NCI-H2227 (cell line): ENCODE measurements around the gene SLC12A2.

Experiments used
- DNase-seq: peaks from one replicate; lab custom pipeline; 2025; ENCODE audit not compliant: unreplicated experiment; lab: John Stamatoyannopoulos, UW

SLC12A2 gene

DNA sequence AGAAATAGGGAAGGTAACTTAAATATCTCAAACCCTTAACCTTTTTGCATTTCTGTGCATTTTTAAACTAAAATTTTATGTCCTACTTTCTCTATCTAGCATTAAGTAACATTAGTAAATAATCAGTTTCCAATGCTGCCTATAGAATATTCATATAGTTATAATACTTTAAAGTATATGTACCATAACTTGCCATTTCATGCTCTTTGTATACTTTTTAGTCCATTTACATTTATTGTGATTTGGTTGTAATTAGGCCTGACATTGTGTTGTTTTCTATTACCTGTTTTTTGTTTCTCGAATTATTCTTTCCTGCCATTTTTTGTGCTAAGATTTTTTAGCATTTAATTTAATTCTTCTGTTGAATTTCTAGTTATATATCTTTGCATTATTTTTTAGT, 13.7 kb downstream of the SLC12A2 start:
- no peak for DNase-seq

DNA sequence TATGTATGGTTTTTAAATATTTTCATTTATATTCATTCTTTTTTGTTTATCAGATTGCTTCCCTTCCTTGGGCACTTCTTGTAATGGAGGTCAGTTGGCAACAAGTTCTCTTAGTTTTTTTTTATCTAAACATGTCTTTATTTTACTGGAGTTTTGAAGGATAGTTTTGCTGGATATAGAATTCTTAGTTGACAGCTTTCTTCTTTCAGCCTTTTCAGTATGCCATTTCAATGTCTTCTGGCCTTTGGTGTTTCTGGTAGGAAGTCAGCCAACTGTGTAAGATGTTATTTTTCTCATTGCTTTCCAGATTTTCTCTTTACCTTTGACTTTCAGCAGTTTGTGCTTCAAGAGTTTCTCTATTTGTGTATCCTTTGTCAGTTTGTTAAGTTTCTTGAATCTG, 14.2 kb downstream of the SLC12A2 start:
- DNase-seq, result no peak

DNA sequence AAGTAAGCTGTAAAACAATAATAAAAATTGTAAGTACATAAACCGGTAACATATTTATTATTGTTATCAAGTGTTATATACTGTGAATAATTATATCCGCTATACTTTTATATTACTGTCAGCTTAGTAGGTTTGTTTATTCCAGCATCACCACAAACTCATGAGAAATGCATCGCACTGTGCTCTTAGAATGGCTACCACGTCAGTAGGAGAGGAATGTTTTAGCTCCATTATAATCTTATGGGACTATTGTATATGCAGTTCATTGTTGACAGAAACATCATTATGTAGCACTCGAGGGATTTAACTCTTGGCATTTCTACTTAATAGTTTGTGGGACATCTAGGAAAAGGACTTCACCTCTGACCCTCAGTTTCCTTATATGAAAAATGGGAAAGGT, 16.4 kb downstream of the SLC12A2 start:
- no peak for DNase-seq

DNA sequence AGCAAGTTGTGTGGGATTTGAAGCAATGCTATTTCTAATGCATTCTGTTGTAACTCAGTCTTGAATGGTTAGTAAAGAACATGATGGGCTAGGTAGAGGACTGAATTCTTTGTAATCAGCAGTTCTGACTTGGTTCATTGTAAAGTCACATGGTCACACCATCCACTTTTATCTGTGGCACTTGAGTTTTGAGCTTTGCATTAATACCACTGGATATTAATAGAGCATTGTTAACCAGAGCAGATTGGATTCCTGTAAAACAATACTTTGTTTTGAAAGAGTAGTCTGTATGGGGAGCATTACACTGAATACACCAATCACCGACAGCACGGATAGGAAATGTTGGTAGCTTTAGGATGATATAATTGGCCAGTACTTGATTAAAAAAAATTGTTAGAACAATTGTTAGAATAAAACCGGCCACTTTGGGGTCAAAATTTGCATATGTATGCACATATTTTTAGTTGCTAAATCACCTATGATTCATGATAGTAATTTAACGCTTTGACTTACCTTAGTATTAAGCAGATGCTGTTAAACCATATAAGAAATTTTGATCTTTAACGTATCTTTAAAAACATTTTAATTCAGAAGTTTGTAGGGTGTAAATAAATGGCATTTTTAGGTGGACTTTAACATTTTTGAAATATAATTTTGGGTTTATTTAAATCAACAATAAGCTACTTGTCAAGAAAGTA, 17.4 kb downstream of the SLC12A2 start:
- no peak for DNase-seq

- DNase-seq, result no peak
Measured at GRCh38 chr5:128101676-128102075, 18.1 kb downstream of the SLC12A2 start.

GRCh38 chr5:128105203-128105602, 21.6 kb downstream of the SLC12A2 start:
- no peak for DNase-seq

DNA sequence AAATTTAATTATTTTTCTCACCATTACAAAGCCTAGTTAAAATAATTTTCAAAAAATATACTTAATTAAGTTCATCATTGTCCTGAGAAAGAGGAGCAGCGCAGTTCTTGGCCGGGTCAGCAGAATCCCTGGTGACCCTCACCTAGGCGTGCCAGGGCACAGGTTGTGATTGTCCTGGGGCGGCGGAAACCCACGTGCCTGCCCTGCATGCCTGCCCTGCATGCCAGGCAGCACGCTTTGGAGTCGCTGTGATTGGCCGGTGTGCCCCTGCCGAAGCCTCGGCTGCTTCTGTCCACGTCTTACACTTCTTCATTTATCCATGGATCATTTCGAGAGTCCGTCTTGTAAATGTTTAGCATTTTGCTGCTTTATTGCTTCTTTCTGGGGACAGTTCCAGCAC, 25.6 kb downstream of the SLC12A2 start:
- DNase-seq, result no peak

GRCh38 chr5:128109766-128110165, 26.2 kb downstream of the SLC12A2 start:
- DNase-seq, result no peak

DNA sequence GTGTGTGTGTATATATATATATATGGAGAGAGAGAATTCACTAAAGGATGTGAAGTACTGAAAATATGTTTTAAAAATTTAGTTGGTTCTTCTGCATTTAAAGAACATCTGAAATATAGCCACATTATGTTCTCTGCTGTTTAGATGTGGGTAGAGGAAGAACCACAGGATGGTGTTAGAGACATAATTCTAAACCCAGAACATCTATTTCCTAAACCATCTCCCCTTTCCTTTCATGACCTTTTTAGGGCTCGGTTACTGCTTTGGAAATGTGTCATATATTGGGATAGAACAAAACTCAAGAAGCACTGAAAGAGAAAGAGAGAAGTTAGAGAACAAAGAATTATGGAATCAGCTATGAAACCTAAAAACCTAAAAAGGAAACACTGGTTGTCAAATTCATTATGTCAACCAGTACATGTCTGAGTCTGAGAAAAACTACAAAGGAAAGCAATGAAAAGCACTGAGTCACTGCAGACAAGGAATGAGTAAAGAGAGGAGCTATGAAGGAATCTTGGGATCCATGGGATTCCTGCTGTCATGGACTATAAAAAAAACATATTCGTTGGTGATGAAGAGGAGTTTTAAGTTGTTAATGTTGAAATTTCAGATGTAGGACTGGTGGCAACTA, 28.4 kb downstream of the SLC12A2 start:
- DNase-seq, result no peak

DNA sequence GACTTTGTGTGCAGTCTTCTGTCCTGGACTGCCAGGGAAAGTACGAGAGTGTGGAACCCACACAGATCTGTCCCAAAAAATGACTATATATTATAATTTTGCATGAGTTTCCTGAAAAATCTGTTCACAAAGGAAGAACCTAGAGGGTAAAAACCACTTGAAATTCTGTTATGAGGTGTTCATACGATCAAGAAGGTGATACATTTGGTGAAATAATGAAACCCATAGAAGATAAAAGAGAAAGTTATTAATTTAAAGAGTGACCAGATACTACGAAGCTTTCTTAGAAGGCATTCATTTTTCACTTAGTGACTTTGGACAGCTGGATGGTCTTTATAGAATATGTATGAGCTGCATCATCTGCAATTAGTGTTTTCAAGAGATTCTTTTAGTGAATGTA, 32.9 kb downstream of the SLC12A2 start:
- no peak for DNase-seq

DNA sequence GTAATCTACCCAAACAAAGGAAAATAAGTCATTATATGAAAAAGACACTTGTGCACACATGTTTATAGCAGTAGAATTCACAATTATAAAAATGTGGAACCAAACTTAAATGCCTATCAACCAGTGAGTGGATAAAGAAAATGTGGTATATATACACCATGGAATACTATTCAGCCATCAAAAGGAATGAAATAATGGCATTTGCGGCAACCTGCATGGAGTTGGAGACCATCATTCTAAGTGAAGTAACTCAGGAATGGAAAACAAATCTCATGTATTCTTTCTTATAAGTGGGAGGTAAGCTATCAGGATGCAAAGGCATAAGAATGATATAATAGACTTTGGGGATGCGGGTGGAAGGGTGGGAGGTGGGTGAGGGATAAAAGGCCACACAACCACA, 34.6 kb downstream of the SLC12A2 start:
- DNase-seq, result no peak

DNA sequence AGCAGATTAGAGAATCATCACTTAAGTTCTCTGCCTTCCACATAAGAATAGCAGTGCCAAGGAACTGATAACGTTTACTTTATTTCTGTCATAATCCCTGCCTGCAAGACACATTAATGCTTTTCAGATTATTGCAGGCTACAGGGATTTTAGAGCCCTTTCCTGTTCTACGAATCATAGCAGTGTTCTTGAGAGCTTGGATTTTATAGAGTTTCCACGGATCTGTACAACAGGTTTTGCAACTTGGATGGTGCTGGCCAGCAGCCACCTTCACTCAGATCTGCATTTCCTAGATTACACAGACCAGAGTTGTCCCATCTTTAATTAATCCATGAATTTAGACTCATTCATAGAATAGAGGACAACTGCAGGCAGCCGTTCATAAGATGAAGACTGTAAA, 38.1 kb downstream of the SLC12A2 start:
- no peak for DNase-seq

- no peak for DNase-seq
Measured at GRCh38 chr5:128123936-128124335, 40.4 kb downstream of the SLC12A2 start.

- no peak for DNase-seq
Measured at GRCh38 chr5:128126241-128126640, 42.7 kb downstream of the SLC12A2 start.

GRCh38 chr5:128132499-128132898, 48.9 kb downstream of the SLC12A2 start:
- no peak for DNase-seq

- DNase-seq, result no peak
Measured at GRCh38 chr5:128135286-128135685, 51.7 kb downstream of the SLC12A2 start.

DNA sequence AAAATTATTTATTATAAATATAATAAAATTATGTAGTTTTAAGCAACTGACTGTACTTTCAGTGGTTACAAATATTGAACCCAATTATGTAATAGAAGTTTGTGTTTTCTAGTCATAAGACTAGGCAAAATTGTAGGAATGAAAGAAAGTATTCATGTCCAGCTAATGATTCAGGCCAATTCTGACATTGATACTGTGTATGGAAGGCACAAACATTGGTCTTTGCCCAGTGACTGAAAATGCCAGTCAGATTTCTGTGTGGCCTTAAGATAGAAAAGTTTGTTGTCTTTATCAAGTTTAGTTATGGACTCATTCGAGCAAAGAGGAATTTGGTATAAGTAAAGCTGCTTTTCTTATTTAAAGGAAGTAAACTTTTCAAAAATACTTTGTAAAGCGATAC, 60.3 kb downstream of the SLC12A2 start:
- DNase-seq, result no peak

DNA sequence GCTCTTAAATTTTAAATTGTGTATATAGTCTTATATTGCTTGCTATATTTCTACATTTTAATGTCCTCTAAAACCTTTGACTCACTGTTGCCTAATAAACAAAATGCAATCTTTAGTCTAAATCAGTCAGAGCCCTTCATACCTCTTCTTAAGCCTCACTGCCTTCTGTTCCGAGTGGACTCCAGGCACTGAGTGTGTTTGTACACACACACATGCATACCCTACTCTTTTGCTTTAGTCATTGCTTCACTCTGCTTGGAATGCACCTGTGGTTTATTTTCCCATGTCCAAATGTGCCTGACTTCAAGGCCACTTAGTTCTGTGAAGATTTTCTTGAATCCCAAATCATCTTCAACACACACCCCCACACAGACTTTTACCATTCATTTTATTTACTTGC, 60.9 kb downstream of the SLC12A2 start:
- no peak for DNase-seq

GRCh38 chr5:128146671-128147070, 63.1 kb downstream of the SLC12A2 start:
- no peak for DNase-seq

GRCh38 chr5:128154943-128155342, 71.4 kb downstream of the SLC12A2 start:
- no peak for DNase-seq

GRCh38 chr5:128155776-128156175, 72.2 kb downstream of the SLC12A2 start:
- no peak for DNase-seq

- no peak for DNase-seq
Measured at GRCh38 chr5:128156521-128156920, 73.0 kb downstream of the SLC12A2 start.

- no peak for DNase-seq
Measured at GRCh38 chr5:128158342-128158741, 74.8 kb downstream of the SLC12A2 start.
